ENCODE measurements around the gene LDLRAD4.

DNA sequence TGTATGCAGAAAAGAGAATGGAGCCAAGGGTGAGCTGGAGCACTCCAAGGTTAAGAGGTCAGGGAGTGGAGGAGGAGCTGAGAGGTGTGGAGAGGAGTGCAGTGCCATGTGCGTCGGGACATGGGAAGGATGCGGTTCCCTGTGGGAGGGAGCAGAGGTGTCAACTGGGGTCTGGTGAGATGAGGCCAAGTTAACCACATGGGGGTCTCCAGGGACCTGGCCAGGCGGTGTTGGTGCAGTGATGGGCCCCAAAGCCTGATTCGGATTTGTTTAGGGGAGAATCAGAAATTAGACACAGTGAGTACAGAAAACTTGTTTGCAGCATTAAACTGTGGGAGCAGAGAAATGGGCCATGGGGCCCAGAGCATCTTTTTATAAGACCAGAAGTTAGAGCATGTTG is 210.5 kb downstream of the LDLRAD4 start:
- TF ChIP-seq GATA3 (IDR thresholded peaks at IDR 0.05; ENCODE audit: low read depth, low read length) (no peak), GATA2 (IDR thresholded peaks at IDR 0.05; ENCODE audit: low read depth, low read length) (no peak)
